Osteoblast (primary cell): ENCODE data around the gene UBXN6. TPM values are rescaled to one million over a fixed set of nuclear protein-coding genes. Genes with fewer than 3 reads are reported as not detected.

Experiments used
- DNase-seq: peaks from one replicate; pipeline ENCODE4 v3.0.0; 2011; ENCODE audit warnings: low spot score, mixed read lengths; ENCODE audit not compliant: insufficient read length; ENCODE audit errors: missing footprints
- H2AFZ ChIP-seq: 2 replicates; pipeline ENCODE4 v1.6.0; 2011; ENCODE audit warnings: mild to moderate bottlenecking, low read length
- H3K27ac ChIP-seq: 2 replicates; pipeline ENCODE4 v1.5.1; 2011; ENCODE audit warnings: mild to moderate bottlenecking, low read depth, low read length, moderate library complexity
- H3K27me3 ChIP-seq: 2 replicates; pipeline ENCODE4 v1.6.0; 2012; ENCODE audit warnings: mild to moderate bottlenecking, control low read depth, inconsistent platforms, low read length, moderate library complexity; ENCODE audit not compliant: insufficient read depth
- H3K36me3 ChIP-seq: 2 replicates; pipeline ENCODE4 v1.5.1; 2011; ENCODE audit warnings: mild to moderate bottlenecking, low read length, control low read depth, moderate library complexity; ENCODE audit not compliant: insufficient read depth
- H3K4me1 ChIP-seq: 2 replicates; pipeline ENCODE4 v1.5.1; 2011; ENCODE audit warnings: mild to moderate bottlenecking, low read length, control low read depth, moderate library complexity; ENCODE audit not compliant: insufficient read depth
- H3K4me2 ChIP-seq: 2 replicates; pipeline ENCODE4 v1.6.0; 2011; ENCODE audit warnings: mild to moderate bottlenecking, low read length; ENCODE audit not compliant: insufficient read depth
- H3K4me3 ChIP-seq: fragments of 200-600 bp; sonication (generic); 3 replicates; pipeline ENCODE4 v1.5.1; 2012; ENCODE audit warnings: mild to moderate bottlenecking, low read length, inconsistent platforms; ENCODE audit not compliant: insufficient read depth
- H3K79me2 ChIP-seq: 2 replicates; pipeline ENCODE4 v1.6.0; 2012; ENCODE audit warnings: mild to moderate bottlenecking, low read length, control low read depth, inconsistent platforms; ENCODE audit not compliant: insufficient read depth
- H3K9me3 ChIP-seq: 2 replicates; pipeline ENCODE4 v1.5.1; 2011; ENCODE audit warnings: low read depth, low read length, control low read depth
- H4K20me1 ChIP-seq: 2 replicates; pipeline ENCODE4 v1.6.0; 2012; ENCODE audit warnings: mild to moderate bottlenecking, low read length, control low read depth; ENCODE audit not compliant: insufficient read depth
- total RNA-seq: library from RNA; depleted of rRNA; stranded (reverse); fragments of >200 nt; gene quantifications from 2 replicates; pipeline ENCODE4 v1.2.3, GENCODE V29; 2012
- TF ChIP-seq, protein P1 (sequence below): IDR thresholded peaks from 2 replicates; pipeline ENCODE4 v1.5.1; 2011; ENCODE audit warnings: mild to moderate bottlenecking, low read depth, low read length, moderate library complexity; ENCODE audit errors: extremely low read depth

Gene UBXN6
- total RNA-seq, 1 donor: 136 TPM

DNA sequence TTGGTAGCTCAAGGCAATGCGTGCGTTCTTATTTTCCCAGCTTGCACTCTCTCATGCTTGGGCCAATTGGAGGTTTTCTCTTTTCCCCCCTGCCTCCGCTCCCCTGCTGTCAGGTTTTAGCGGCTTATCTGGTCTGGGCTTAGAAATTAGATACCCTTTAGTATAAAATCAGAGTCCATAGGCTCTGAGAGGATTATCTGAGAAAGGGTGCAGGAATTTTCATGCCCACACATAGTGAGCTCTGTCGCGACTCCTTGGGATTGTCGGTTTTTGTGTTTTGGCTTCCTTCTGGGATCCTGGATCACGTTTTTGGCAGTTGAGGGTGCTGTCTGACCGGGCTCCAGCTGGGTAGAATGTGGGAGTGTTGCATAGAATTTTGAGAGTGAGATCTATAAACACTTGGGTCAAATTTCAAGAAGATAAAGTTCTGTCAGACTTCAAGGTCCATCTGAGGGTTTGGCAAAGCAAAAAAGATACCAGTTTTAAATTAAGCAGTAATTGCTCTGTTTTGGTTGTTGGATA lies 42.7 kb downstream of the UBXN6 start:
- Histone ChIP-seq H3K79me2 (peaks cover 29% of the 10 kb centered on the region), H3K4me3 (no peak overlapping the region), H3K9me3 (no peaks in the 10 kb centered on the region), H3K4me2 (no peak overlapping the region), H3K27me3 (no peaks in the 10 kb centered on the region), H2AFZ (no peak overlapping the region), H3K27ac (no peak overlapping the region), H3K4me1 (peaks cover 15% of the 10 kb centered on the region), H3K36me3 (peaks cover 4% of the 10 kb centered on the region), H4K20me1 (peaks cover 3% of the 10 kb centered on the region)
- DNase-seq: peak; percentile 75
- TF ChIP-seq, protein P1, sequence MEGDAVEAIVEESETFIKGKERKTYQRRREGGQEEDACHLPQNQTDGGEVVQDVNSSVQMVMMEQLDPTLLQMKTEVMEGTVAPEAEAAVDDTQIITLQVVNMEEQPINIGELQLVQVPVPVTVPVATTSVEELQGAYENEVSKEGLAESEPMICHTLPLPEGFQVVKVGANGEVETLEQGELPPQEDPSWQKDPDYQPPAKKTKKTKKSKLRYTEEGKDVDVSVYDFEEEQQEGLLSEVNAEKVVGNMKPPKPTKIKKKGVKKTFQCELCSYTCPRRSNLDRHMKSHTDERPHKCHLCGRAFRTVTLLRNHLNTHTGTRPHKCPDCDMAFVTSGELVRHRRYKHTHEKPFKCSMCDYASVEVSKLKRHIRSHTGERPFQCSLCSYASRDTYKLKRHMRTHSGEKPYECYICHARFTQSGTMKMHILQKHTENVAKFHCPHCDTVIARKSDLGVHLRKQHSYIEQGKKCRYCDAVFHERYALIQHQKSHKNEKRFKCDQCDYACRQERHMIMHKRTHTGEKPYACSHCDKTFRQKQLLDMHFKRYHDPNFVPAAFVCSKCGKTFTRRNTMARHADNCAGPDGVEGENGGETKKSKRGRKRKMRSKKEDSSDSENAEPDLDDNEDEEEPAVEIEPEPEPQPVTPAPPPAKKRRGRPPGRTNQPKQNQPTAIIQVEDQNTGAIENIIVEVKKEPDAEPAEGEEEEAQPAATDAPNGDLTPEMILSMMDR: no peak

DNA sequence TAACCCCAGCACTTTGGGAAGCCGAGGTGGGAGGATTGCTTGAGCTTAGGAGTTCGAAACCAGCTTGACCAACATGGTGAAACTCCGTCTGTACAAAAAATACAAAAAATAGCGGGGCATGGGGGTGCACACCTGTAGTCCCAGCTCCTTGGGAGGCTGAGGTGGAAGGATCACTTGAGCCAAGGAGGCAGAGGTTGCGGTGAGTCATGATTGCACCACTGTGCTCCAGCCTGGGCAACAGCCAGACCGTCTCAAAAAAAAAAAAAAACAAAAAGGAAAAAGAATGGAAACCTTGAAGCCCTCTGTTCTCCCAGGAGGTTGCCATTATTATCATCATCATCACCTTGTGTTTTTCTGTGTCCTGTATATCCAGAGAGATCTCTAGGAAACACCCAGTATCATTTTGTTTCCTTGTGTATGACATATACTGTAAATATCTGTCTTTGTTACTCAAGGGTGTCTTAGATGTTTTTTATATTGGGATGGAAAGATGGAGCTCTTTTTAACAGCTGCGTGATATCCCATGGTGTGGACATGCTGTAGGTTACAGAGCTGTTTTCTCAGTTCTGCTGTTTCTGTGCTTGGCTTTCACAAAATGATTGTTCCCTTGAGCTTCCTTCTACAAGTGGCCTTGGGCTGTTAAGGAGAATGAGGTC lies 43.3 kb downstream of the UBXN6 start:
- DNase-seq: no peak
- Histone ChIP-seq H4K20me1 (peaks cover 3% of the 10 kb centered on the region), H3K4me1 (peaks cover 15% of the 10 kb centered on the region), H3K79me2 (peaks cover 34% of the 10 kb centered on the region), H2AFZ (no peak overlapping the region), H3K9me3 (no peaks in the 10 kb centered on the region), H3K27me3 (no peaks in the 10 kb centered on the region), H3K4me2 (no peak overlapping the region), H3K27ac (no peak overlapping the region), H3K36me3 (peaks cover 6% of the 10 kb centered on the region), H3K4me3 (no peak overlapping the region)
- TF ChIP-seq, protein P1: no peak

DNA sequence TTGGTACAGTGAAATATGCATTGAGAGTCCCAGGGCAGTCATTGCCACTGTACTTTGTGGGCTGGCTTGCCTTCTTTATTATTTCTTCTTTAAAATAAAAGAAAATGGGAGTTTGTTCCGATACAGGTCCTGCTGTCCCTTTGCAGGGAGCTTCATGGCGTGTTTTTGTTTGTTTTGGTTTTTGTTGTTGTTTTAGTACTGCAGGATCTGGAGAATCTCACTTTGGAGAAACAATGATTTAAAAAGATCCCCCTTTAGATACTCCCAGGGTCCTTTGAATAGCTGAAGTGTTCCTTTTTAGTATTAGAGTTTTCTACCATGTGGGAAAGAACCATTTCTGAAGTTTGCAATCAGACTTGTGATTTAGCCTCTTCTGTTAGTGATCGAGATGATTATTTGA lies 44.0 kb downstream of the UBXN6 start:
- Histone ChIP-seq H3K27me3 (no peaks in the 10 kb centered on the region), H3K27ac (no peak overlapping the region), H3K4me1 (peaks cover 15% of the 10 kb centered on the region), H3K79me2 (peaks cover 36% of the 10 kb centered on the region), H4K20me1 (peaks cover 3% of the 10 kb centered on the region), H3K4me3 (no peak overlapping the region), H3K4me2 (no peak overlapping the region), H3K9me3 (no peaks in the 10 kb centered on the region), H3K36me3 (peaks cover 12% of the 10 kb centered on the region), H2AFZ (no peak overlapping the region)
- DNase-seq: no peak
- TF ChIP-seq, protein P1: no peak

DNA sequence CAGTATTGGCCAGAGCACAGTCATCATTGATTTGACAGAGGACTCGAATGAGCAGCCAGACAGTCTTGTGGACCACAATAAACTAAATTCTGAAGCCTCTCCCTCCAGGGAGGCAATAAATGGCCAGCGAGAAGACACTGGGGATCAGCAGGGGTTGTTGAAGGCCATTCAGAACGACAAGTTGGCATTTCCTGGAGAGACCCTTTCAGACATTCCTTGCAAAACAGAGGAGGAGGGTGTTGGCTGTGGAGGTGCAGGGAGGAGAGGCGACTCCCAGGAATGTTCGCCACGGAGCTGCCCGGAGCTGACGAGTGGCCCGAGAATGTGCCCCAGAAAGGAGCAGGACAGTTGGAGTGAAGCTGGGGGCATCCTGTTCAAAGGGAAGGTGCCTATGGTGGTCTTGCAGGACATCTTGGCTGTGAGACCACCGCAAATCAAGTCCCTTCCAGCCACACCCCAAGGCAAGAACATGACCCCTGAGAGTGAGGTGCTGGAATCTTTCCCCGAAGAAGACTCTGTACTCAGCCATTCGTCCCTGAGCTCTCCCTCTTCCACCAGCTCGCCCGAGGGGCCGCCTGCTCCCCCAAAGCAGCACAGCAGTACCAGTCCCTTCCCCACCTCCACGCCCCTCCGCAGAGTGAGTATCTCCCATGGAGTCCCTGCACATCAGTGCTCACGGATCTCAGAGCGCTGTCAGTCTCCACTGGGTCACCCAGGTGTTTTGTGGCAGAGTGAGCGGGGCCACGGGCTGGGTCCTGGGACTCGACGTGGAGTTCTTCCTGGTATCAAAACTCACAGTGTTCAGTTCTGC lies 48.3 kb downstream of the UBXN6 start:
- H3K27me3 ChIP-seq: no peaks in the 10 kb centered on the region
- no peak overlapping the region for H2AFZ ChIP-seq
- no peak overlapping the region for H3K27ac ChIP-seq
- peaks cover 4% of the 10 kb centered on the region for H3K4me1 ChIP-seq
- H3K9me3 ChIP-seq: no peaks in the 10 kb centered on the region
- no peak overlapping the region for H3K4me2 ChIP-seq
- H4K20me1 ChIP-seq: no peaks in the 10 kb centered on the region
- TF ChIP-seq, protein P1: no peak
- H3K36me3 ChIP-seq: peaks cover 12% of the 10 kb centered on the region
- H3K4me3 ChIP-seq: no peak overlapping the region
- DNase-seq: peak; percentile 32
- H3K79me2 ChIP-seq: peaks cover 43% of the 10 kb centered on the region
